IMR-90 (cell line): ENCODE data around the gene RASSF3. TPM values are rescaled to one million over a fixed set of nuclear protein-coding genes. Genes with fewer than 3 reads are reported as not detected.

Source experiments
- ATAC-seq: fragments of 200-7000 bp; cut with Tn5 transposase; 2 replicates; pipeline ENCODE4 v1.9.1; 2020; ENCODE audit warnings: low read depth, mild to moderate bottlenecking, moderate library complexity
- BruUV-seq: library from RNA; stranded (reverse); fragments of 400-500 nt; replicated peaks from 2 replicates; lab custom pipeline; 2021; lab: Mats Ljungman, UMichigan
- CTCF ChIA-PET: fragments of 300-600 bp; formaldehyde crosslinking; extraction: SDS; loops from one replicate; lab custom pipeline; 2021; ENCODE audit warnings: antibody characterized with exemption; lab: Yijun Ruan, JAX
- POLR2A ChIA-PET: fragments of 300-600 bp; sonication (Branson Sonifier 250); formaldehyde crosslinking; loops from one replicate; lab custom pipeline; 2022; ENCODE audit warnings: antibody characterized with exemption; ENCODE audit not compliant: unreplicated experiment; lab: Charles Lee
- DNase-seq: peaks from one replicate; pipeline ENCODE4 v3.0.0; 2013
- H2AFZ ChIP-seq: replicated peaks from 2 replicates; pipeline ENCODE3; 2013; ENCODE audit warnings: low read length, mild to moderate bottlenecking; ENCODE audit not compliant: poor library complexity
- H2AK5ac ChIP-seq: 2 replicates; pipeline ENCODE4 v1.6.1; 2013; ENCODE audit warnings: low read depth, low read length, inconsistent platforms
- H2AK9ac ChIP-seq: replicated peaks from 2 replicates; pipeline ENCODE3; 2013; ENCODE audit warnings: mild to moderate bottlenecking, low read depth, low read length, moderate library complexity; ENCODE audit not compliant: poor library complexity
- H2BK120ac ChIP-seq: 2 replicates; pipeline ENCODE4 v1.6.1; 2013; ENCODE audit warnings: low read depth, low read length, inconsistent platforms
- H2BK15ac ChIP-seq: 3 replicates; pipeline ENCODE4 v1.6.1; 2013; ENCODE audit warnings: low read depth, low read length, inconsistent platforms
- H2BK20ac ChIP-seq: 2 replicates; pipeline ENCODE4 v1.6.1; 2013; ENCODE audit warnings: low read depth, mild to moderate bottlenecking, inconsistent platforms, low read length, moderate library complexity
- H2BK5ac ChIP-seq: 2 replicates; pipeline ENCODE4 v1.6.1; 2013; ENCODE audit warnings: mild to moderate bottlenecking, low read depth, low read length, inconsistent platforms; ENCODE audit not compliant: poor library complexity, severe bottlenecking
- H3K14ac ChIP-seq: replicated peaks from 2 replicates; pipeline ENCODE4 v1.6.1; 2013; ENCODE audit warnings: low read depth, low read length, inconsistent platforms
- H3K18ac ChIP-seq: 2 replicates; pipeline ENCODE4 v1.6.1; 2013; ENCODE audit warnings: low read depth, low read length, control low read depth
- H3K23ac ChIP-seq: 2 replicates; pipeline ENCODE4 v1.6.1; 2013; ENCODE audit warnings: low read depth, low read length, inconsistent platforms
- H3K27ac ChIP-seq: 2 replicates; pipeline ENCODE4 v1.5.1; 2013; ENCODE audit warnings: mild to moderate bottlenecking, control low read depth, low read length; ENCODE audit not compliant: insufficient read depth
- H3K27me3 ChIP-seq: 2 replicates; pipeline ENCODE4 v1.6.1; 2013; ENCODE audit warnings: low read length; ENCODE audit not compliant: control insufficient read depth, insufficient read depth
- H3K36me3 ChIP-seq: 2 replicates; pipeline ENCODE4 v1.6.1; 2013; ENCODE audit warnings: low read length, mixed read lengths; ENCODE audit not compliant: control insufficient read depth, insufficient read depth
- H3K4ac ChIP-seq: 2 replicates; pipeline ENCODE4 v1.6.1; 2013; ENCODE audit warnings: low read depth, low read length, inconsistent platforms
- H3K4me1 ChIP-seq: 2 replicates; pipeline ENCODE4 v1.6.1; 2013; ENCODE audit warnings: low read length, mixed read lengths; ENCODE audit not compliant: control insufficient read depth, insufficient read depth
- H3K4me2 ChIP-seq: 2 replicates; pipeline ENCODE4 v1.6.1; 2013; ENCODE audit warnings: low read depth, mild to moderate bottlenecking, control low read depth, low read length, moderate library complexity
- H3K4me3 ChIP-seq: 2 replicates; pipeline ENCODE4 v1.5.1; 2013; ENCODE audit warnings: low read depth, mild to moderate bottlenecking, control low read depth, low read length, moderate library complexity; ENCODE audit not compliant: insufficient read depth
- H3K56ac ChIP-seq: 2 replicates; pipeline ENCODE4 v1.6.1; 2013; ENCODE audit warnings: low read length, inconsistent platforms; ENCODE audit not compliant: insufficient read depth; ENCODE audit errors: extremely low read depth
- H3K79me1 ChIP-seq, 2 experiments: 2 replicates each; pipeline ENCODE4 v1.6.1; 2013; ENCODE audit warnings: low read length in 2 of 2, inconsistent platforms in 1 of 2, low read depth in 1 of 2
- H3K9ac ChIP-seq: 2 replicates; pipeline ENCODE4 v1.6.1; 2013; ENCODE audit warnings: low read depth, low read length, control low read depth
- H3K9me1 ChIP-seq: 2 replicates; pipeline ENCODE4 v1.6.1; 2013; ENCODE audit warnings: low read length, inconsistent platforms; ENCODE audit not compliant: insufficient read depth
- H3K9me3 ChIP-seq: 2 replicates; pipeline ENCODE4 v1.6.1; 2013; ENCODE audit warnings: low read length; ENCODE audit not compliant: control insufficient read depth, insufficient read depth
- H4K20me1 ChIP-seq: 2 replicates; pipeline ENCODE4 v1.6.1; 2013; ENCODE audit warnings: low read length, inconsistent platforms; ENCODE audit not compliant: insufficient read depth
- H4K5ac ChIP-seq: 2 replicates; pipeline ENCODE4 v1.6.1; 2013; ENCODE audit warnings: mild to moderate bottlenecking, low read depth, low read length, control low read depth
- H4K8ac ChIP-seq, 2 experiments: 2 replicates each; pipeline ENCODE4 v1.6.1; 2013; ENCODE audit warnings: low read depth in 2 of 2, low read length in 2 of 2, control low read depth in 1 of 2, inconsistent platforms in 1 of 2
- H4K91ac ChIP-seq: 2 replicates; pipeline ENCODE4 v1.6.1; 2013; ENCODE audit warnings: low read depth, low read length, inconsistent platforms; ENCODE audit not compliant: insufficient read depth
- CHD1 ChIP-seq: IDR thresholded peaks from 2 replicates; pipeline ENCODE4 v1.6.1; 2012; ENCODE audit warnings: low read depth, low read length, improper control_type of control experiment
- FOS ChIP-seq: fragments of 150-350 bp; IDR thresholded peaks from 2 replicates; pipeline ENCODE4 v1.6.1; 2016; ENCODE audit warnings: low read depth, low read length
- MAZ ChIP-seq: IDR thresholded peaks from 2 replicates; pipeline ENCODE4 v1.6.1; 2012; ENCODE audit warnings: low read depth, mild to moderate bottlenecking, low read length, improper control_type of control experiment, moderate library complexity, borderline replicate concordance
- MXI1 ChIP-seq: IDR thresholded peaks from 2 replicates; pipeline ENCODE4 v1.6.1; 2012; ENCODE audit warnings: low read depth, mild to moderate bottlenecking, low read length, moderate library complexity, borderline replicate concordance
- NFE2L2 ChIP-seq: fragments of 150-350 bp; IDR thresholded peaks from 2 replicates; pipeline ENCODE4 v1.6.1; 2016; ENCODE audit warnings: low read depth, mild to moderate bottlenecking, low read length
- RAD21 ChIP-seq: IDR thresholded peaks from 2 replicates; pipeline ENCODE4 v1.6.1; 2012; ENCODE audit warnings: low read length, improper control_type of control experiment
- RCOR1 ChIP-seq: IDR thresholded peaks from 2 replicates; pipeline ENCODE4 v1.6.1; 2012; ENCODE audit warnings: mild to moderate bottlenecking, low read length, improper control_type of control experiment; ENCODE audit not compliant: insufficient replicate concordance
- RFX5 ChIP-seq: IDR thresholded peaks from 2 replicates; pipeline ENCODE4 v1.8.0; 2012; ENCODE audit warnings: low read depth, mild to moderate bottlenecking, low read length, moderate library complexity
- SMC3 ChIP-seq: fragments of 150-350 bp; IDR thresholded peaks from 2 replicates; pipeline ENCODE4 v1.6.1; 2016; ENCODE audit warnings: low read depth, mild to moderate bottlenecking, antibody characterized with exemption, low read length, moderate library complexity
- WGBS, 2 experiments: methylation state at CpG; one replicate each; pipeline versions ENCODE4 v1.1.5 to v1.1.7; 2013; ENCODE audit warnings: missing lambda C conversion rate in 2 of 2; ENCODE audit not compliant: insufficient read length in 1 of 2; ENCODE audit errors: extremely low coverage in 2 of 2; 5-methylcytosine and 5-hydroxymethylcytosine counted together
- dilution Hi-C: fragments of 300-500 bp; cut with HindIII; formaldehyde crosslinking; loops from one replicate; pipeline ENCODE4 v1.14.3; 2018; ENCODE audit warnings: low sequenced_read_pairs; ENCODE audit not compliant: unreplicated experiment
- in situ Hi-C: fragments of 300-500 bp; cut with MboI; formaldehyde crosslinking; loops from 3 replicates; pipeline ENCODE4 v1.14.3; 2019; ENCODE audit warnings: low sequenced_read_pairs, inconsistent platforms, mixed read lengths
- intact Hi-C: fragments of 100-400 bp; cut with micrococcal nuclease; formaldehyde crosslinking; loops from 2 replicates; pipeline ENCODE4 v1.10.0; 2022
- polyA plus RNA-seq, 3 experiments: library from polyadenylated mRNA; depleted of rRNA; stranded (reverse); fragments of >200 nt; gene quantifications; 2 replicates each; pipeline ENCODE4 v1.2.3, GENCODE V29; 2012; ENCODE audit warnings: low replicate concordance in 1 of 3
- total RNA-seq: library from RNA; depleted of rRNA; stranded (reverse); fragments of >200 nt; gene quantifications from 2 replicates; pipeline ENCODE4 v1.2.3, GENCODE V29; 2012
- TF ChIP-seq, protein P1 (sequence below): fragments of 150-350 bp; IDR thresholded peaks from 2 replicates; pipeline ENCODE4 v1.6.1; 2016; ENCODE audit warnings: low read depth, mild to moderate bottlenecking, low read length, moderate library complexity, borderline replicate concordance
- TF ChIP-seq, protein P2 (sequence below): fragments of 150-350 bp; IDR thresholded peaks from 2 replicates; pipeline ENCODE4 v1.6.1; 2017; ENCODE audit warnings: mild to moderate bottlenecking, antibody characterized with exemption, low read length, low read depth

The RASSF3 gene
- total and polyA plus RNA-seq, 2 of the 4 experiments (the other 2 are of a cell fraction), result 18.7 to 39.3 TPM

GRCh38 chr12:64671681-64672080 lies 61.4 kb downstream of the RASSF3 start:
- H3K79me1 ChIP-seq, result peaks cover 41 to 88% of the 10 kb centered on the region in 2 experiments
- H4K91ac ChIP-seq, result no peak overlapping the region
- H4K5ac ChIP-seq, result no peak overlapping the region
- DNase-seq, result no peak
- no peak overlapping the region for H2BK120ac ChIP-seq
- no peak overlapping the region for H3K4me3 ChIP-seq
- no peak for ATAC-seq
- H2AK5ac ChIP-seq, result no peak overlapping the region
- peaks cover 31% of the 10 kb centered on the region for H3K9me1 ChIP-seq
- H4K8ac ChIP-seq, result no peak overlapping the region
- no TSS peak for BruUV-seq
- H3K23ac ChIP-seq, result no peak overlapping the region
- no peak overlapping the region for H3K4me2 ChIP-seq
- no peak overlapping the region for H2BK5ac ChIP-seq
- H4K20me1 ChIP-seq, result peaks cover 64% of the 10 kb centered on the region; the same call in 1 of the 2 replicates
- no peaks in the 10 kb centered on the region for H3K27me3 ChIP-seq
- ChIA-PET POLR2A (no interaction called here), CTCF (no interaction called here)
- in situ Hi-C loops (no loop called here), intact Hi-C loops (no loop called here), dilution Hi-C loops (no loop called here)
- H3K4ac ChIP-seq, result no peak overlapping the region
- no peak overlapping the region for H3K9ac ChIP-seq
- H3K9me3 ChIP-seq, result no peaks in the 10 kb centered on the region
- H3K27ac ChIP-seq, result no peak overlapping the region
- no peak overlapping the region for H2AK9ac ChIP-seq
- no peak overlapping the region for H3K18ac ChIP-seq
- H3K4me1 ChIP-seq, result peaks cover 28% of the 10 kb centered on the region
- TF ChIP-seq, protein P1, sequence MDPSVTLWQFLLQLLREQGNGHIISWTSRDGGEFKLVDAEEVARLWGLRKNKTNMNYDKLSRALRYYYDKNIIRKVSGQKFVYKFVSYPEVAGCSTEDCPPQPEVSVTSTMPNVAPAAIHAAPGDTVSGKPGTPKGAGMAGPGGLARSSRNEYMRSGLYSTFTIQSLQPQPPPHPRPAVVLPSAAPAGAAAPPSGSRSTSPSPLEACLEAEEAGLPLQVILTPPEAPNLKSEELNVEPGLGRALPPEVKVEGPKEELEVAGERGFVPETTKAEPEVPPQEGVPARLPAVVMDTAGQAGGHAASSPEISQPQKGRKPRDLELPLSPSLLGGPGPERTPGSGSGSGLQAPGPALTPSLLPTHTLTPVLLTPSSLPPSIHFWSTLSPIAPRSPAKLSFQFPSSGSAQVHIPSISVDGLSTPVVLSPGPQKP, result no peak
- TF ChIP-seq MXI1 (no peak), NFE2L2 (no peak), RFX5 (no peak), CHD1 (no peak), MAZ (no peak), RAD21 (no peak), RCOR1 (no peak), FOS (no peak), SMC3 (no peak)
- TF ChIP-seq, protein P2, sequence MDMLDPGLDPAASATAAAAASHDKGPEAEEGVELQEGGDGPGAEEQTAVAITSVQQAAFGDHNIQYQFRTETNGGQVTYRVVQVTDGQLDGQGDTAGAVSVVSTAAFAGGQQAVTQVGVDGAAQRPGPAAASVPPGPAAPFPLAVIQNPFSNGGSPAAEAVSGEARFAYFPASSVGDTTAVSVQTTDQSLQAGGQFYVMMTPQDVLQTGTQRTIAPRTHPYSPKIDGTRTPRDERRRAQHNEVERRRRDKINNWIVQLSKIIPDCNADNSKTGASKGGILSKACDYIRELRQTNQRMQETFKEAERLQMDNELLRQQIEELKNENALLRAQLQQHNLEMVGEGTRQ, result no peak
- H3K14ac ChIP-seq, result no peak overlapping the region
- H3K56ac ChIP-seq, result no peak overlapping the region
- H2BK20ac ChIP-seq, result no peak overlapping the region
- no peak overlapping the region for H2AFZ ChIP-seq
- no peaks in the 10 kb centered on the region for H3K36me3 ChIP-seq
- WGBS, 2 experiments, result no CpG with 5 or more reads among the region's 4 CpGs
- no peak overlapping the region for H2BK15ac ChIP-seq
